Measurements from ENCODE around the gene C3.

- TF ChIP-seq, protein P1, sequence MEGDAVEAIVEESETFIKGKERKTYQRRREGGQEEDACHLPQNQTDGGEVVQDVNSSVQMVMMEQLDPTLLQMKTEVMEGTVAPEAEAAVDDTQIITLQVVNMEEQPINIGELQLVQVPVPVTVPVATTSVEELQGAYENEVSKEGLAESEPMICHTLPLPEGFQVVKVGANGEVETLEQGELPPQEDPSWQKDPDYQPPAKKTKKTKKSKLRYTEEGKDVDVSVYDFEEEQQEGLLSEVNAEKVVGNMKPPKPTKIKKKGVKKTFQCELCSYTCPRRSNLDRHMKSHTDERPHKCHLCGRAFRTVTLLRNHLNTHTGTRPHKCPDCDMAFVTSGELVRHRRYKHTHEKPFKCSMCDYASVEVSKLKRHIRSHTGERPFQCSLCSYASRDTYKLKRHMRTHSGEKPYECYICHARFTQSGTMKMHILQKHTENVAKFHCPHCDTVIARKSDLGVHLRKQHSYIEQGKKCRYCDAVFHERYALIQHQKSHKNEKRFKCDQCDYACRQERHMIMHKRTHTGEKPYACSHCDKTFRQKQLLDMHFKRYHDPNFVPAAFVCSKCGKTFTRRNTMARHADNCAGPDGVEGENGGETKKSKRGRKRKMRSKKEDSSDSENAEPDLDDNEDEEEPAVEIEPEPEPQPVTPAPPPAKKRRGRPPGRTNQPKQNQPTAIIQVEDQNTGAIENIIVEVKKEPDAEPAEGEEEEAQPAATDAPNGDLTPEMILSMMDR (IDR thresholded peaks at IDR 0.05): no peak
- no peak for TF ChIP-seq ZFX (IDR thresholded peaks at IDR 0.05; ENCODE audit: borderline replicate concordance)
Observed at GRCh38 chr19:6768236-6768785, 47.9 kb upstream of the C3 start.

Data from 22Rv1 (cell line).